ENCODE data around the gene ZNF536.
"Not testable (repeated sequence)": the region's sequence is repeated elsewhere in the genome, so short reads cannot be mapped to it uniquely, and the experiment has no call there.

Gene ZNF536

DNA sequence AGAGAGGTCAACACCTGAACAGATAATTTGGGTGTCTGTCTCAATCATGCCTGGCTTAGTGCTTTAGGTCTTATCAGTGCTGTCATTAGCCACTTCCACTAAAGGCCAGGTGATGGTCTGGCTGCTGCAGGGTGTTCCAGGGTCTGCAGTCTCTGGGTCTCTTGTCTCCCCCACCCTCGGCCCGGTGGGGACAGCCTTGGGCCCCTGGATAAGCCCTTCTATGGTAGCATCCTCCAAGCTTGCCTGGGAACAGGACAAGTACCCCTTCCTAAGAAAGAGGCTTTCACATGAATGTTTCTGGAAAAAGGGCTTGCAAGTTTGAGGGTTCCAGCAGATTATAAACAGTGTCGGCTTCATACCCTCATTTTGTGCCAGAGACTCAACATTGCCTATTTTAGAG lies 29.3 kb upstream of the ZNF536 start:
- DNase-seq, result no peak

DNA sequence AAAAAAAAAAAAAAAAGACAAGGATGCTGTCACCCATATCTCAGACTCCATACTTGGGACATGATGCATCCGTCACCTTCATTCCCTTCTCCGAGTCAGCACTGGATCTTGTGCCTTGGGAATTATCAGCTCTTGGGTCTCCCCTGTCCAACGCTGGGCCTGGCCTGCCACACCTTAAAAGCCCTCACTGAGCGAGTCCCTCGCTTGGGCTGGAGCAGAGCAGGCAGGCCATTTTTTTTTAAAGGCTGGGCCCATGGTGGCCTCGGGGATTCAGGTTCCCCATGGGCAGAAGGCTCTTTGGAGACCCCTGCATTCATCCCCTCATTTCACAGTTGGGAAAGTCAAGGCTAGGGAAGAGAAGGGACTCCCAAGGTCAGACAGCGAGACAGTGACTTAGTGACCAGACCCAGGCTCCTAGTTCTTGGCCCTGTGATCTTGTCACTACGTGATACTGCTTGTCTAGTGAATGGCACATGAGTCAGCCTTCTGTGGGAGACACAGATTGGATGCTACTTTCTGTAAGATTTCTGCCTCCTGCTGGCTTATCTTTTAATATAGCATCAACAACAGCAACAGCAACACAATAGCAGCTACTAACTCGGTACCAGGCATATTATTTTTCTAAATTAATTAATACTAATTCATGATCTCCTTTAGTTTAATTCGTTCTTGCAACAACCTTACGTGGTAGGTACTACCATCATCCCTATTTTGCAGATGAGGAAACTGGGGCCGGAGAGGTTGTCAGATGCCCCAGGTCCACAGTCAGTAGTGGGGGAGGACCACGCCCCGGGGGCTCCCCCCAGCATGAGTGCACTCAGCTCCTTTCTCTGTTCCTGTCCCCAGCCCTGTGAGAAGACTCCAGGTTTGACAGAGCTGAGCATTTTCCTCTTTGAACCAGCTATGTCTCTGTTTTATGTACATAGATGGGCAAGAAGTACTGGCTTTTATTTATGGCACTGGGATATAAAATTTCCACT lies 27.4 kb upstream of the ZNF536 start:
- DNase-seq, result no peak

DNA sequence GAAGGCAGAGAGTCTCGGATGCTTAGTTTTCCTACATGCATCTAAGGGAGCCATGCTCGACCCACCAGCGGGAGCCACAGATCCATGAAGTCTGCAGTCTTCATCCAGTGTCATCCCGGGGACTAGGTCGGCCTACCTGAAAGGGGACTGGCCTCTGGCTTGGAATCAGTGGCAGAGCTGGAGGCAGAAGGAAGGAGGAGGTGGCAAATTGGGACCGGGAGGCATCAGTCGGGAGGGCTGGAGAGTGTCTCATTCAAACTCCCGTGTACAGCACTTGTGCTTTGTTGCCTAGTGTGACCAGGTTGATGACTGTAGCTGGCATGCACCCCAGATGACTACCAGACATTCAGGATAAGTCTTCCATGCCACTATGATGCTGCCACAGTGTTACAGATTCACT lies 26.5 kb upstream of the ZNF536 start:
- DNase-seq, result no peak

DNA sequence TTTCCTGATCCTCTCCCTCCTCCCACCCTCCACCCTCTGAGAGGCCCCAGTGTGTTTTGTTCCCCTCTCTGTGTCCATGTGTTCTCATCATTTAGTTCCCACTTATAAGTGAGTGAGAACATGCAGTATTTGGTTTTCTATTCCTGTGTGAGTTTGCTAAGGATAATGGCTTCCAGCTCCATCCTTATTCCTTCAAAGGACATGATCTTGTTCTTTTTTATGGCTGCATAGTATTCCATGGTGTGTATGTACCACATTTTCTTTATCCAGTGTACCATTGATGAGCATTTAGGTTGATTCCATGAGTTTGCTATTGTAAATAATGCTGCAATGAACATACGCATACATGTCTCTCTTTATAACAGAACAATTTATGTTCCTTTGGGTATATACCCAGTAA lies 25.7 kb upstream of the ZNF536 start:
- DNase-seq, result not testable (repeated sequence)

DNA sequence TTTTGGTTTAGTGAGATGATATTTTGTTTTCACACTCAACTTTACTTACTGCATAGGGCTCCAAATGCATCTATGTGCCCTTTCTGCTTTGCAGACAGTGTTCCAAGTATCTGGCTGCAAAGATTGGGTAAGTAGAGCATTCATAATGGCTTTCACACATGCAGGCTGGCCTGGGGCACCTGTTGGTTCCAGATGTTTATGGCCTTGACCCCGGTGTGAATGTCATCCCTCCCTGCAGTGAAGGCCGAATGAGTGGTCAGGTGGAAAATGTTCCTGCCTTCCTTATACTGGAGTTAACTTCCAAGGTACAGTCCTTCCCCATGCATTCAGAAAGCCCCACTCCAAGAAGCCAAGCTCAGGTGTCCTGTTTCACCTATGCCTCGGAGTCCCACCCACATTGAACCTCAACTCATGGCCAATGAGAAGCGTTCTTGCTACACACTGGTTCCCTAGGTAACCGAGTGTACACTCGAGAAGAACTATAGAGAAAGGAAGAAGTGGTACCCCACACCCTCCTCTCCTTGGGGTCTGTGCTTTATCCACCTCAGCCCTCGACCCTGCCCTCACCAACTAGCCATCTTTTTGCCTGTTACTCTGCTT lies 23.0 kb upstream of the ZNF536 start:
- DNase-seq, result no peak

DNA sequence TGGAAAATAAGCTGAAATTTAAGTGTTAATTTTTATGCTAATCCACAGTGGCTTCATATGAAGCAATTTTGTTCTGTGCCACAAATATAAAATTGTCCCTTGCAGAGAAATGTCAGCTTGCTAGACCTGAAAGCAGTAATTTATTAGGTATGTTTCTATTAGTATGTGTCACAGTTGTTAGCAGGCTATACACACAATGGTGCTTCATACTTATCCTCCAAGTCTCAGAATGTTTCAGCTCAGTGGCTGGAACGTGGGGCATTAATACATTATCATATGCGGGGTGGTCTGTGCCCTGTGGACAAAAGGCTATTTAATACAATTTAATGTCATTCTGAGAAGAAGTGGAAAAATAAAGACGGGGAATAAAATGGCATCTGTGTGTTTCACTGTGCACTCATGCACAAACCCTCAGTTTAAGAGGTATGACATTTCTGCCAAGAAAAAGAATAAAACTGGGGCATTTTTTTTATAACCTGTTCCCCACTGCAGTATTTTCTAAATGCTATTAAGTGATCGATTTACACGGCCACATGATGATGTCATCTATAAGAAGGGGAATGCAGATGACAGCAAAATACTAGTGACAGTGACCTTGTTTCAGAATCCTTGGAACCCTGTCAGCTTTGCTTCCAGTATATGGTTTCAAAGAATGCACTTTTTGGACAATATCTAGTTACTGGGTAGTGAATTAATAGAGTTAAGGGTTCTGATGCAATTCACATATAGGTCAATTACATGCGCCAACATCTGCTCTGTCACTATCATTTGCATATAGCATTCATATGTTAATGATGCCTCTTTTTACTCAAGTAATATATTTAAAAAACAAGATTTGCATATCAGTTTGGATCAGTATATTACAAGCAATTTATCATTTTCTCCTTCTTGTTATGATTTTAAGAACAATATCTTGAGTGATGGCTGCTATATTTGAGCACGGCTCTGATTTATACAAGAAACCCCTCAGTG lies 21.2 kb upstream of the ZNF536 start:
- DNase-seq, result no peak

DNA sequence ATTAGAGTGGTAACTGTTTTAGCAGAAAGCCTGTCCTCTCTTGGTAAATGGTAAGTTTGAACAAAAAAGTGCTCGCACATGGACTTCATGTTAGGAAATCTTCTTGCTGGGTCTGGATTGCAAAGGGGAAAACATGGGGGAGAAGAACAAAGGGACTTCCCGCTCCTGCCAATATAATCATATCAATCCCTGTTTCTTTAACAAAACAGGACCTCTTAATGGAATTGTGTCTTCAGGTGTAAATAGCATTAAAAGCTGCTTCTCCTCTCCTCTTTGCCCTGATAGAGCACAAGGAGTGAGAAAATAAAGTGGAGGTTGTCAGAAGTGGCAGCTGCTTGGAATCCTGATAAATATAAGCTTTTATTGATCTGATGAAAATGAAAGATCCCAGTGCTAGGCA lies 20.4 kb upstream of the ZNF536 start:
- DNase-seq, result no peak

DNA sequence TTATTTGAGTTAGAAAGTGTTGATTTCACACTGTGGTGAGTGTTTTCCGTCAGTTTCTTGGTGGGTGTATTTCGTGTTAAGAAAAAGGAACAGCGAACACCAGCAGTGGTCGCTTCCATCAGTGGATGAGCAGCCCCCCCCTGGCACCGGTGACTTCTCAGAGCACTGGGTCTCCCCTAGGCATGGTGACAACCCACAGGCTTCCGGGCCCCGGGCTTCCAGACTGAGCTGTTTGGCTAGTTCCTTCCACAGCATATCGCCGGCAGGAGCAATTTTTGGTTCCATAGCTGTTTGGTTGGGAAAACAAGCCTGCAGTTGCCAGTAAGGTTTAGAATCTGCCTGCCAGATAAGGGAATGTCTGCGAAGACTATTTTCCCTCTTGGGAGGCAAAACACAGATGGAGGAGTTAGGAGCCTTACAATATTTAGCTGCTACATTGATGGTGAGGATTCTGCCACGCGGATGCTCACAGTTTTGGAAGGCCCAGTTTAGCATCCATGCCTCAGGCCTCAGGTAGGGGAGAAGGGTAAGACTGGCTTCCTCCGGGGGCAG lies 18.7 kb upstream of the ZNF536 start:
- DNase-seq, result no peak

DNA sequence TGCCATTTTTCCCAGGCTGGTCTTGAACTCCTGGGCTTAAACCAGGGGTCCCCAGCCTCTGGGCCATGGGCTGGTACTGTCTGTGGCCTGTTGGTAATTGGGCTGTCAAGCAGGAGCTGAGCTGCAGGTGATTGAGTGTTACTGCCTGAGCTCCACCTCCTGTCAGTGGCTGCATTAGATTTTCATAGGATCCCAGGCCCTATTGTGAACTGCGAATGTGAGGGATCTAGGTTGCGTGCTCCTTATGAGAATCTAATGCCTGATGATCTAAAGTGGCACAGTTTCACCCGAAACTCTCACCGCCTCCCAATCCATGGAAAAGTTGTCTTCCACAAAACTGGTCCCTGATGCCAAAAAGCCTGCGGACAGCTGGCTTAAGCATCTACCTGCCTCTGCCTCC lies 16.6 kb upstream of the ZNF536 start:
- DNase-seq, result no peak

DNA sequence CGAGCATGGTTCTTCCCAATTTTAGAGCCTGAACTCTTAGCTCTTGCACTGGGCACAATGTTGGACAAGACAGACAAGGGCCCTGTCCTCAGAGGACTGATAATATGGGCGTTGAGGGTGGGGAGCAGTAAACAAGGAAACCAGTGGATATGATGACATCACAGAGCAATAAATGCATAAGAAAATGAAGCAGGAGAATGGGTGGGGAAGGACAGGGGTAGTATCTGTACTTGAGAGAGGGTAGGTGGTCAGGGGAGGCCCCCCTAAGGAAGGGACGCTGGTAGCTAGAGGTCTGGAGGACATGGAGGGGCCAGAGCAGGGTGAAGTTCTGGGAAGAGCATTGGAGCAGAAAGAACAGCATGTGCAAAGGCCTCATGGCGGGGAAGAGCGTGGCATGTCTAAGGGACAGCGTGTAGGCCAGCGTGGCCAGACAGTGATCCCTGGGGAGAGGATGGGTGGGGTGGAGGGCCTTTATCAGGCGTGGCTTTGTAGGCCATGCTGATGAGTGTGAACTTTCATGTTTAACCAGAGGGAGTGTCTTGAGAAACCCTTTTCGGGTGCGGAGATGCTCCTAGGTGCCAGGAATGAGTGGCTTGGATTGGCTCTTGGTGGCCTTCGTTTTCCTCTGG lies 15.1 kb upstream of the ZNF536 start:
- no peak for DNase-seq

DNA sequence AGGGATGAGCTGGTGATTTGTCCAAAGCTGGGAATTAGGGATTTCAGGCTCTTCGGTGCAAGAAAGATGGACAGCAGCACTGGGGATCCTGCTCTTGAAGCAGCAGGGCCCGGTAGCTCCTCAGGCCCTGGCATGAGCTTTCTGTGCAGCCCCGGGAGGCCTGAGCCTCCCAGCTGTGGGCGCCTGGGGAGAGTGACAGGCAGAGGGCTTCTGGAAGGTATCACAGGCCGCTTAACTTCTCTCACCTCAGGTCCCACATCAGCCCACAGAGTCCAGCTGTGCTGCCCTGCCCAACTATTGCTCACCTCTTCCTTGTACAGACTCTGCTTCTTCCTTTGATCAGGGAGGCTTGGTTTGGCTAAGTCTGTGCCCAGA lies 14.6 kb upstream of the ZNF536 start:
- no peak for DNase-seq

DNA sequence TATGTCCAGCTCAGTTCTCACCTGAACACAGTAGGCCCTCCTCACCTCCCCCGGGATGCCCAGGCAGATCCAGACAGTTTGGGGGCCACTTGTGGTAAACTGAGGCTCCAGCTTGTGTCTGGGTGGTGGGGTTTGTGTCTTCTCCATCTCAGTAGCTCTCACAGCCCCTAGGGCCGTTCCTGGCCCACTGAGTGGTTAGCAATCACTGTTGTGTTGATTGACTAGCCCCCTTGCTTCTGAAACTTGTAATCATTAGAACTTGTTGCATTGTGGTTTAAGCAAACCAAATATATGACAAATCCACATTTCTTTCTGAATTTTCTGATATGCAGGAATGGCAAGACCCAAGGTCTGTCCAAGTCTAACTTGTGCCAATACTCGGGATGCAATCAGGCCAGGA lies 13.9 kb upstream of the ZNF536 start:
- no peak for DNase-seq

DNA sequence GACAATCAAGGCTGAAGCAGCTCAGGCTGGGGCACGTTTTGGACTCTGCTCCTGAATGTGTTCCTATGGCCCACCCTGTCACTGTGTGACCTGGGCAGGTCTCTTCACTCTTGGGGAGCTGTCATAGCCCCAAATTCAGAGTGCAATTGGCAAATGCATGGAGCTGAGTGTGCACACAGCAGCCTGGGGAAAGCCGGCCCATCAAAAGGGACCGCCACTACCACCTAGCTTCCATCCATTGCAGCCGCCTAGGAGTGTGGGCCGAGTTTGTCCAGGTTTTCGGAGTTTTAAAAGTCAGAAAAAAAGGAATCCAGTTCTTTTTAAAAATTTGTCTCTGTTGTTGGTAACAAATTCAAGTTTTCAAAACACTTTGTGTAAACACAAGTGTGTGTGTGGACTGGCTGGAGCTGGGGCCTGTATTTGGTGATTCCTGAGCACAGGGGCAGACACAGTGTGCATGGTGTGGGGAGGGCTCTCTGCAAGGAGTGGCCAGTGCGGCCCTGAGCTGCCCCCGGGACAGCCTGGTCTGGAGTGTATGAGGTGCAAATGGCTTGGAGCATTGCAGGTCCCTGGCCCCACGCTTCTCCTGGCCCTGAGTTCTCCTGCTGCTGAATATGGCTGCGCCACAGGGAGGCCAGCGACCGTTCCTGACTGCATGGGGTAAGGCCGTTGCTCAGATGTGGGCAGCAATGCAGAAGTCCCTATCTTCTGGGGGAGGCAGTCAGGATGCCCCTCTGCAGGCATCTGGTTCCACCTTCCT lies 13.2 kb upstream of the ZNF536 start:
- DNase-seq, result no peak

DNA sequence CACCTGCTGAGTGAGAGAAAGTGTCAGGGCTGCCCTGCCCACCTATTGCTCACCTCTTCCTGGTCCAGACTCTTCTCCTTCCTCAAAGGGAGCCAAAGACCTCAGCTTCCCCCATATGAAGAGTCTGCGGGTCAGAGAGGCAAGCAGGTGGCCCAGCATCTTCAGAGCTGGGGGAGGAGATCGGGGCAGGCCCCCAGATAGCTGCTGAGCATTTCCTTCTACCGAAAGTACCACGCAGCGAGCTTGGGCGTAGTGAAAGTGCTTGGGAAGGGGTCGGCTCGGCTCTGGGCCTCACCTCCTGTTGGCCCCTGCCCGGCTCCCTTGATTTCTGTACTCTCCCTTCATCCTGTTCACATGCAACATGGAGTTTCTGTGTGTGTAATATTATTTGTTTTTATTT lies 12.2 kb upstream of the ZNF536 start:
- no peak for DNase-seq

DNA sequence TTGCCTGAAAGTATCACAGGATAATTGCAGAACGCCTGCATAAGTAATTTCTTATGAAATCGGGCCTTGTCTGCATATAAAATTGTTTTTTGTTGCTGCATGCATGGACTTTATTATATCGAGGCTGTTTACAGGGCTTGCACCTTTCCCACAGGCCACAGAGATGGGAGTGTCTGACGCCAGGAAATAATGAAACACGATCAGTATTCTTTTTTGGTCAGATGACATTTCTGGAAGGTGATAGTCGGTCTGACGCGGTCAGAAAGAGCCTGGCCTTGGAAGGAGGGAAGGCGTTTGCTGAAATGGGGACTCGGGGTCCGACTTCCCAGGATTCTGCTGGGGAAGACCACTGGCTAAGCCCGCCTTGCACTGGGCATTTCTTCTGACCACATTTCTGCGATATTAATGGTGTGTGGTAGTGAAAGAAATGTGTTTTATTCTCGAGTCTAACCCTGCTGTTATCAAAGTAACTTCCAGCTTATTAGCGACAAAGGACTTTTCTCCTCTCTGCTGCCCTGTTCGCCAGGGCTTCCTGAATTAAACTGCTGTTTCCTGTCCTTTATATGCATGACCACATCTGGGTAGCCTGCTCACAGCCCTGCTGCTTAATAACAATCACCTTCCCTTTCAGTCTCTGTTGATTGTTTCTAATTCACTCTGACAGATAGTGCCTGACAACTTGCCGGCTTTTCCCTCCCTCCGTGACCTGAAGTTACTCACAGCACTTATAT lies 11.6 kb upstream of the ZNF536 start:
- no peak for DNase-seq

DNA sequence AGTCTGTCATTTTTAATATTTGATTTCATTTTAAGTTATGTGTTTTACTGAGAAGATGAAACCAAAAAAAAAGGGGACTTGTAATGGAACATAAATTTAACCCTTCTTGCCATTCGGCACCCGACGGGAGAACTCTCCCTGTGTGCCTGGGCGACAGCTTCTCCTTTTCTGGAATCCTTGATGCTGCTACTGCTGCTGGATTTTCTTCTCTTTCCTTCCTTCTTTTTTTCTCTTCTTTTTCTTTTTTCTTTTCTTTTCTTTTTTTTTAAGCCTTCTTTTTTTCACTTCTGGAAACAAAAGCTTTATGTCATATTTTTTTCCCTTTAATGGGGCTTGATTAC lies 11.1 kb upstream of the ZNF536 start:
- no peak for DNase-seq

DNA sequence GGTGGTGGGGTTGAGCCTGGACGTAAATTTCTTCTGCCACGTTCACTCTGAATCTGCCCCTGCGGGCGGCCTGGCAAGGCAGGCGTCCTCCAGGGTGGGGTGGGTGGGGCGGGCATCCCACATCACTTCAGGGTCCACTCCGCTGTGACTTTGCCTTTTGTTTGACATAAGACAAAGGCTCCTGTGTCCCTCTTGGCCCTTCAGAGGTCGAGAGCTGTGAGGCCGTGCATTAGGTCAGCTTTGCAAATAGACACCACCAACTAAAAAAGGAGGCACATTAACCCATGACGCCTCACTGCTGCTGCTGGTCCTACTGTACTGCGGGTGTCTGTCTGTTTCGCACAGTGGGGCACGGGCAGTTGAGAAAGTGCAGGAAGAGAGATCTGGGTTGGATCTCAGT lies 10.5 kb upstream of the ZNF536 start:
- DNase-seq, result no peak

DNA sequence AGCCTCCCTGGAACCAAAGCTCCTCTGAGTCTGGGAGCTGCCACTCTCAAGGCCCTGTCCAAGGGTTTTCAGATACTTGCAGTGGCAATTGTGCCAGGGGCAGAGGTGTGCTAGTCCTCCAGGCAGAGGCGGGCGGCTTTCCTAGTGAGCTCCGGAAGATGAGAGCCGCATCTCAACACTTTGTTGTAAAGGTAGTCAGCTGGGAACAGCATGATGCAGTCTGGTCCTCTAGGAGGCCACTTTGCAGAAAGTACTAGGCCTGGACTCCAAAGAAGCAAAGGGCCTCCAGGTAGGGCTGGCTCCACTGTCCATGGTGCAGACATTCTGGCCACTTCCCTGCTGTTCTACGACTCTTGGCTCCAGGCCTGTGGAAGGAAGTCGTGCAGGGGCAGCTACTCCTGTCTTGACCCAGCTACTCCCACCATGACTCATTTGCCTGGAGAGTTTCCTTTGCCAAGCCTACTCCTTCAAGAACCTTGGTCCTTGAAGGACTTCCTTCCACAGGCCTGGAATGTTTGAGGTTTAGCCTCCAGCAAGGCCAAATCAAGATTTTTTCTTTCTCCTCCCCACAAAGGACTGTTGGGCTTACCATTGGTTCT lies 9.9 kb upstream of the ZNF536 start:
- no peak for DNase-seq

DNA sequence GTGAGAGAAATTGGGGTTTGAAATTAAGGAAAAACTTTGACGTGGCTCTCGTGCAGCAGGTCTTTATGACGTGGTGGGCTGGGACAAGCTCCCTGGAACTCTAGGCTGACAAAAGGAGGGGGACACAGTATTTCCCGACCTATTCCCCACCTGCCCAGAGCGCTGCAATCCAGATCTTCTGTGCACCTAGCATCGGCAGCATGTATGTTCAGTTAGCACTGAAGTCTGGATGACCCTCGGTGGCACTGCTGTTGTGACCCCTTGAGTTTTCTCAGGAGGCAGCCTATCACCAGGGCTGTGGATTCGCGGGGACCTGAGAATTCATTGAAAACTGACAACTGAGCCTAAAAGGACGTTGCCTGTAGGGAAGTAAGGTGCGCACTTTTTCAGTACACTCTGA lies 9.1 kb upstream of the ZNF536 start:
- no peak for DNase-seq

DNA sequence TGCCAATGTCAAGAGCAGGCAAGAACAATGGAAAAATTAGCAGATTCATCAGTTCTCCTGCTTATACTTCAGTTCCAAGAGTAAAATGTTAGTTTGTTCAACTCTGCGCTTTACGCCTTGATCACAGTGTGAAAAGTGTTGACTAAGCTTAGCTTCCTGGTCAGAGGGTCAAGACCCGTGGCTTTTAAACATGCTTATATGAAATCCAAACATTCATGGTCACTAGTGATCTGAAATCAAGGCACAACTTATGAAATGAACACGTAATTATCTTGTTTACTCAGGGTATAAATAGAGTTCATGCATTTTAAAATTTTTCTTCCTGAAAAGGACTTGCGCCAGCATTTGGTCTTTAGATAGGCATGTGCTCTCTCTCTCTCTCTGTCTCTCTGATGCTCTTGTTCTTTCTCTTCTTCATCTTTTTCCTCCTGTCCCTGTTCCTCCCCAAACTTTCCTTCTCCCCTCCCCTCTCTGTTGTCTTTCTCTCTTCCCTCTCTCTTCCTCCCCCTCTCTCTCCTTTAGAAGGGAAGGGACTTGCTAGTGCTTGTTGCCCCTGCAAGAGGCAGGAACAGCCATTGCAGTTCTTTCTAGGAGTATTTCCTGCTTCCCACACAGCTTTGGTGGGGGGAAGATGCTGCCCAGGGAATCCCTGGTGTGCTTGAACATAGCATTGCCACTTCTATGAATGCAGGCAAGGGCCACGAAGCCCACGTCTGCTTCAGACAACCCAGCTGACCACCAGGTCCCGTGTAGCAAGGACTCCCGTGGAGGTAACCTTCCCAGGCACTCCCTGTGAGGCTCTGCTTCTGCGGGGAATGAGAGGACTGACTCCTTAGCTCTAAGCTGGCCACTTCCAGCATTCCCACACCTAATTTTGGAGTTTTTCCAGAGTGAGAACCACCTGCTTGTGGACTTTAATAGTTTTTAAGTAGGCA lies 7.1 kb upstream of the ZNF536 start:
- DNase-seq, result no peak

Measured in activated naive CD4-positive, alpha-beta T cell treated with anti-CD3 and anti-CD28 coated beads, Interleukin-2, amount 50 U/mL, for 16 hours (primary cell).